GM13976 (cell line): ENCODE results near the gene MESD.
A peak's percentile ranks its signal among the peaks of the same experiment; 100 is the strongest.

Source experiments
- DNase-seq: peaks from one replicate; pipeline ENCODE4 v3.0.0; 2012; ENCODE audit warnings: low spot score
- in situ Hi-C: fragments of 300-500 bp; cut with MboI; formaldehyde crosslinking; loops from one replicate; pipeline ENCODE4 v1.12.0; 2022; ENCODE audit warnings: low sequenced_read_pairs, mixed read lengths, inconsistent platforms; ENCODE audit not compliant: unreplicated experiment
- TF ChIP-seq, protein P1 (sequence below): IDR thresholded peaks from 2 replicates; pipeline ENCODE4 v1.5.1; 2012; ENCODE audit warnings: borderline replicate concordance, mild to moderate bottlenecking; ENCODE audit not compliant: insufficient read depth; ENCODE audit errors: extremely low read depth, missing control alignments, control extremely low read depth

MESD gene

DNA sequence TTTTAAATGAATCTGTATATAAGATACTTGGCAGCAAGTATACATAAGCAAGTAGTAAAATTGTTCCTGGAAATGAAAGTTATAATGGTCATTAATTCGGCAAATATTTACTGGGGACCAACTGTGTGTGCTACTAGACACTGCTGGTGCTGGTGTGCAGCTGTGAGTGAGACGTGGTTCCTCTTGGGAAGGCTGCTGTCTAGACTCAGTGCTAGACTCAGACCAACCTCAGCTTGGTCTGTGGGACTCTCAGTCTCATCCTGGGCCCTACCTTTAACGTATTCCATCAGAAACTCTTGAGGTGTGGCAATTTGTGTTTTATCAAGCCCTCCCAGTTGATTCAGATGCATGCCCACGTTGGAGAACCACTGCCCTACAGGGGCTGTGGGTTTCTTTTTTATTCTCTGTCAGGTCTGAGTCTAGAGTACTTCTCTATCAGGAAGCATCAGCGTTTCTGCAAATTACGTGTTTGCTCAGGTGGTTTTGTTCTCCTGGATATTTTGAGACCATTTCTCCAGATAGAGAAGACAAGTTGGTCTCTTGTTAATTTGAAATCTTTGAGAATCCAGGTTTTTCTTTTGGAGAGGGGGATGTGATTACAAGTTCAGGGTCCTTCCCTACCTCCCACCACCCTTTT lies 17.9 kb upstream of the MESD start:
- in situ Hi-C loops: no loop called here

GRCh38 chr15:81006124-81006523 lies 16.5 kb upstream of the MESD start:
- TF ChIP-seq, protein P1, sequence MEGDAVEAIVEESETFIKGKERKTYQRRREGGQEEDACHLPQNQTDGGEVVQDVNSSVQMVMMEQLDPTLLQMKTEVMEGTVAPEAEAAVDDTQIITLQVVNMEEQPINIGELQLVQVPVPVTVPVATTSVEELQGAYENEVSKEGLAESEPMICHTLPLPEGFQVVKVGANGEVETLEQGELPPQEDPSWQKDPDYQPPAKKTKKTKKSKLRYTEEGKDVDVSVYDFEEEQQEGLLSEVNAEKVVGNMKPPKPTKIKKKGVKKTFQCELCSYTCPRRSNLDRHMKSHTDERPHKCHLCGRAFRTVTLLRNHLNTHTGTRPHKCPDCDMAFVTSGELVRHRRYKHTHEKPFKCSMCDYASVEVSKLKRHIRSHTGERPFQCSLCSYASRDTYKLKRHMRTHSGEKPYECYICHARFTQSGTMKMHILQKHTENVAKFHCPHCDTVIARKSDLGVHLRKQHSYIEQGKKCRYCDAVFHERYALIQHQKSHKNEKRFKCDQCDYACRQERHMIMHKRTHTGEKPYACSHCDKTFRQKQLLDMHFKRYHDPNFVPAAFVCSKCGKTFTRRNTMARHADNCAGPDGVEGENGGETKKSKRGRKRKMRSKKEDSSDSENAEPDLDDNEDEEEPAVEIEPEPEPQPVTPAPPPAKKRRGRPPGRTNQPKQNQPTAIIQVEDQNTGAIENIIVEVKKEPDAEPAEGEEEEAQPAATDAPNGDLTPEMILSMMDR: no peak
- DNase-seq: no peak
- in situ Hi-C loops: no loop called here

More for the DNA sequence above, 17.9 kb upstream of the MESD start:
- TF ChIP-seq, protein P1: no peak
- no peak for DNase-seq

- TF ChIP-seq, protein P1: no peak
- in situ Hi-C loops: no loop called here
- no peak for DNase-seq
Measured at GRCh38 chr15:81003097-81003350, 13.4 kb upstream of the MESD start.

DNA sequence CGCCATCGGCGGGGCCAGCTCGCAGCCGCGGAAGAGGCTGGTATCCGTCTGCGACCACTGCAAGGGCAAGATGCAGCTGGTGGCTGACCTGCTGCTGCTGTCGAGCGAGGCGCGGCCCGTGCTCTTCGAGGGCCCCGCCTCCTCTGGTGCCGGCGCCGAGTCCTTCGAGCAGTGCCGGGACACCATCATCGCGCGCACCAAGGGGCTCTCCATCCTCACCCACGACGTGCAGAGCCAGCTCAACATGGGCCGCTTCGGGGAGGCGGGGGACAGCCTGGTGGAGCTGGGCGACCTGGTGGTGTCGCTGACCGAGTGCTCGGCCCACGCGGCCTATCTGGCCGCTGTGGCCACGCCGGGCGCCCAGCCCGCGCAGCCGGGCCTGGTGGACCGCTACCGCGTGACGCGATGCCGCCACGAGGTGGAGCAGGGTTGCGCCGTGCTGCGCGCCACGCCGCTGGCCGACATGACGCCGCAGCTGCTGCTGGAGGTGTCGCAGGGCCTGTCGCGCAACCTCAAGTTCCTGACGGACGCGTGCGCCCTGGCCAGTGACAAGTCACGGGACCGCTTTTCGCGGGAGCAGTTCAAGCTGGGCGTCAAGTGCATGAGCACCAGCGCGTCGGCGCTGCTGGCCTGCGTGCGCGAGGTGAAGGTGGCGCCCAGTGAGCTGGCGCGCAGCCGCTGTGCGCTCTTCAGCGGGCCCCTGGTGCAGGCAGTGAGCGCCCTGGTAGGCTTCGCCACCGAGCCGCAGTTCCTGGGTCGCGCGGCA lies 12.9 kb upstream of the MESD start:
- in situ Hi-C loops: no loop called here
- TF ChIP-seq, protein P1: no peak
- DNase-seq: peak; percentile 33

- DNase-seq: no peak
- TF ChIP-seq, protein P1: no peak
- in situ Hi-C loops: no loop called here
Measured at GRCh38 chr15:81002009-81002330, 12.4 kb upstream of the MESD start.

DNA sequence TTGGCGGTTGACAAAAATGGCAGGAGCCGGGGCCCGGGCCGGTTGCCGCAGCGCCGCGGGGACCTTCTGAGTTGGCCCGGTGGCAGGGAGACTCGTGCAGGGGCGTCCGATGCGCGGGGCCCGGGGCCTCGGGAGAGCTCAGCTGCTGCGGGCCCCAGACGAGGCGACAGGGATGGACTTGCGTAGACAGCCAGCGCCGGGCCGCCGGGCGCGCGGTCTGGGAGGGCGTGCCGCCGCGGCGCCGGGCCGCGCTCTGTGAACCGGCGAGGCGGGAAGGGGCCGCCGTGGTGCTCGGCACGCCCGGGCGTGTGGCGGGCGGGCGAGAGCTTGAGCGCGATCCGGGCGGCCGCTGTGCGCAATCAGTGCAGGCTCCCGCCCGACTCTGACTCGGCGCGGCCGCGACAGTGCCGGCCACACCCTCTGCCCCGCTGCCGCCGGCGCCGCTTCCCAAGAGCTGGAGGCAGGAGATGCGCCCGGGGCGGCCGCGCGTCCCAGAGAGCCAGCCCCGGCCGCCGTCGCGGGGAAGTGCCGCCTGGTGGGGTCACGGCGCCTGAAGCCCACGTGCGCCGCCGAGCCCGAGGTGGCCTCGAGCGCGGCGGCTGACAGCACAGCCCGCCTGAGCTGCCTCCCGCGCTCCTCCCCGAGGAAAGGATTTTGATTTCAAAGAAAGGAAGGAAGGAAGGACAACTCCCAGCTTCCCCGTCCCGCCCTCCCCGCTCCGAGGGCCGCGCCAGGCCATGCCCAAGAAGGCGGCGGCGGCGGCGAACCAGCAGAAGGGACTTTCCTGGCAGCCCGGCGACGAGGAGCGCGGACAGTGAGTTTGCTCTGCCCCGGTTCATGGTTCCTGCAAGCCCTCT lies 11.8 kb upstream of the MESD start:
- in situ Hi-C loops: no loop called here
- peak; percentile 77 for DNase-seq
- TF ChIP-seq, protein P1: no peak
